Activated T-cell treated with anti-CD3 and anti-CD28 coated beads, Interleukin-2, amount 50 U/mL, for 72 hours (primary cell): Measurements from ENCODE around the gene PKD2L1. TPM values are rescaled to one million over a fixed set of nuclear protein-coding genes. Genes with fewer than 3 reads are reported as not detected.

Experiments used
- ATAC-seq, 2 donors: fragments of 150-1000 bp; cut with Tn5 transposase; replicated peaks in 1 of 2; 2 replicates each; pipeline ENCODE4 v1.10.0; 2021; ENCODE audit warnings: moderate library complexity in 2 of 2, mild to moderate bottlenecking in 1 of 2
- DNase-seq, 2 donors: peaks; one replicate each; pipeline ENCODE4 v3.0.0; 2021 to 2022; ENCODE audit warnings: mixed read lengths in 1 of 2
- H3K27ac Mint-ChIP-seq: one replicate; pipeline ENCODE4 v1.8.0; 2022; ENCODE audit warnings: mild to moderate bottlenecking, moderate library complexity, mixed read lengths
- H3K27me3 Mint-ChIP-seq: one replicate; pipeline ENCODE4 v1.8.0; 2022; ENCODE audit warnings: low read depth, mixed read lengths
- H3K36me3 Mint-ChIP-seq, 2 donors: one replicate each; pipeline ENCODE4 v1.8.0; 2022; ENCODE audit warnings: mixed read lengths in 2 of 2, mild to moderate bottlenecking in 1 of 2; ENCODE audit not compliant: insufficient read depth in 2 of 2
- H3K4me1 Mint-ChIP-seq: one replicate; pipeline ENCODE4 v1.8.0; 2022; ENCODE audit warnings: low read depth, mixed read lengths
- H3K4me3 Mint-ChIP-seq, 2 donors: one replicate each; pipeline ENCODE4 v1.8.0; 2022; ENCODE audit warnings: mild to moderate bottlenecking in 2 of 2, mixed read lengths in 2 of 2, moderate library complexity in 2 of 2
- H3K9me3 Mint-ChIP-seq, 2 donors: one replicate each; pipeline ENCODE4 v1.8.0; 2022; ENCODE audit warnings: mixed read lengths in 2 of 2
- total RNA-seq, 2 donors: library from RNA; stranded (reverse); gene quantifications; one replicate each; pipeline ENCODE4 v1.2.3, GENCODE V29; 2022

PKD2L1 gene
- total RNA-seq, 2 donors from 2014 or later, result 0.30 to 0.60 TPM

DNA sequence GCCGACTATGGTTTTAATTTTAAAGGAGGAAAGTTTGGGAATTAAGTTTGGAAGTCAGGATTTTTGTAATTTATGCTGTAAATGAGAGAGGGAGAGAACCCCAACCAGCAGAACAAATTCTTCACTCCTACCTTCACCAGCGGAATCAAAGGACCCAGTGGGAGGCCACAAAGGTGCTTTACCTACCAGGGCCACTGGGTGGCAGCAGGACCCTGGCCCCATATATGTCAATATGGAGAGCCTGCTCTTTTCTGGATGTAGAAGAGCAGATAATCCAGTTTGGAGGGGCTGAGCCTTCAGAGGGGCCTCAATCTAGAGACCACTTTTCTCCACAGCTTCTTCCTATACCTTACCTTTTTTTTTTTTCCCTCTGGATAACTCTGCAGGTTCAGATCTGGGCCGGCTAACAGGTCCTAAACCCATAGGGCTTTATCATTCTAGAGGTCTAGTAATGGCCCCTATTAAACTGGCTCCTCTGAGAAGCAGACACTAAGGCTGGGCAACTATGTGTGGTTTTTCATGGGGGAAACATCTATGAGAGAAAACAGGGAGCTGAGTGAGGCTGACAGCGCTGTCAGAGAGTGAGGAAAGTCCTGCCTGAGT is 8.5 kb upstream of the PKD2L1 start:
- peak overlapping the region; percentile 55 for H3K27ac Mint-ChIP-seq
- H3K4me1 Mint-ChIP-seq, result peaks cover 6% of the 10 kb centered on the region
- peak; percentile 83 to 84 for DNase-seq
- peaks cover 14% of the 10 kb centered on the region for H3K27me3 Mint-ChIP-seq
- peak; percentile 83 to 84 for ATAC-seq
- H3K9me3 Mint-ChIP-seq, result no peaks in the 10 kb centered on the region
- H3K36me3 Mint-ChIP-seq, result no peaks in the 10 kb centered on the region
- no peak overlapping the region for H3K4me3 Mint-ChIP-seq

DNA sequence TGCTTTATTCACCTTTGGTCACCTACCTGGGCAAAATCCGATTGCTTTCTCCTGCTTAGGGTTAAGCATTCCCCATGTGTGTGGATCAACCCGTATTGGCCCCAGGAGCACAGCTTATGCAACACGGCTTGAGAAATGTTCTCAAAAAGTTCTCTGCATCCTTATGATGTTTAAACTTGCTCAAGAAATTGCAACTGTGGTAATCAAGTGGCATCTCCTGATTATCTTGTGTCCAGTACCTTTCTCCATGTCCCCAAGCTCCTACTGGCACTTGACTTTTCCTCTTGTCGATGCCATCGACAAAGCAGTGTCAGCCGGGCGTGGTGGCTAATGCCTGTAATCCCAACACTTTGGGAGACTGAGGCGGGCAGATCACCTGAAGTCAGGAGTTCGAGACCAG is 4.7 kb upstream of the PKD2L1 start:
- Mint-ChIP-seq H3K27ac (no peak overlapping the region), H3K9me3 (no peaks in the 10 kb centered on the region), H3K4me1 (no peaks in the 10 kb centered on the region), H3K36me3 (no peaks in the 10 kb centered on the region), H3K4me3 (no peak overlapping the region), H3K27me3 (peaks cover 9% of the 10 kb centered on the region)
- ATAC-seq (no peak), DNase-seq (no peak)

- Mint-ChIP-seq H3K36me3 (no peaks in the 10 kb centered on the region), H3K27me3 (peaks cover 15% of the 10 kb centered on the region), H3K4me1 (no peaks in the 10 kb centered on the region), H3K9me3 (no peaks in the 10 kb centered on the region), H3K4me3 (no peak overlapping the region), H3K27ac (no peak overlapping the region)
- DNase-seq (no peak), ATAC-seq (no peak)
These were observed 3.8 kb upstream of the PKD2L1 start for GRCh38 chr10:100333661-100334440.

GRCh38 chr10:100333106-100333505 is 3.1 kb upstream of the PKD2L1 start:
- H3K27ac Mint-ChIP-seq, result no peak overlapping the region
- no peaks in the 10 kb centered on the region for H3K4me1 Mint-ChIP-seq
- no peaks in the 10 kb centered on the region for H3K36me3 Mint-ChIP-seq
- ATAC-seq, result no peak
- no peaks in the 10 kb centered on the region for H3K9me3 Mint-ChIP-seq
- H3K27me3 Mint-ChIP-seq, result peaks cover 15% of the 10 kb centered on the region
- no peak overlapping the region for H3K4me3 Mint-ChIP-seq
- no peak for DNase-seq

DNA sequence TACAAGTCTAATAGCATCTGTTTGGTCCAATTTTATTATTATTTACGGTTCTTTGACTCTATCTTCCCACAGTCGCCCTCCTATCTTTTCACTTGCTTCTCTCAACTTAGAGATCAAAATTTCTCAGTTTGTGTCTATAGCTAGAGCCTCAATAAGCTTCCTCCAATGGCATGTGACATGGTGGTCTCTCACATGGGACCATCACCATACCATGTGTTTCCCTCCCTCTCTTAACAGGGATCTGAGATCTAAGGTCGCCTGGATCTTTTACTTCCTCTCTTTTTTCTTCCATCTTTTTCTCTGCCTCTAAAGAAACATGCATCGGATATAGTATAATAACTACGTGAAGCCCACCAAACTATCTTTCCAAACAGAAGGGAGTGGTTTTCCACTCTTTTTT is 1.8 kb downstream of the PKD2L1 start:
- Mint-ChIP-seq H3K27ac (no peak overlapping the region), H3K36me3 (no peaks in the 10 kb centered on the region), H3K9me3 (no peaks in the 10 kb centered on the region), H3K27me3 (peaks cover 6% of the 10 kb centered on the region), H3K4me1 (peaks cover 17% of the 10 kb centered on the region), H3K4me3 (no peak overlapping the region)
- DNase-seq, result no peak
- no peak for ATAC-seq

- Mint-ChIP-seq H3K27ac (no peak overlapping the region), H3K36me3 (no peaks in the 10 kb centered on the region), H3K9me3 (no peaks in the 10 kb centered on the region)
These were observed 2.4 kb downstream of the PKD2L1 start for GRCh38 chr10:100327718-100328009.

GRCh38 chr10:100327007-100327717 is 2.9 kb downstream of the PKD2L1 start:
- Mint-ChIP-seq H3K4me1 (peaks cover 17% of the 10 kb centered on the region), H3K27me3 (peaks cover 6% of the 10 kb centered on the region)

More at GRCh38 chr10:100327718-100328009, 2.4 kb downstream of the PKD2L1 start:
- Mint-ChIP-seq H3K4me3 (no peak overlapping the region), H3K27me3 (peaks cover 6% of the 10 kb centered on the region), H3K4me1 (peaks cover 17% of the 10 kb centered on the region)
- DNase-seq (no peak), ATAC-seq (no peak)

DNA sequence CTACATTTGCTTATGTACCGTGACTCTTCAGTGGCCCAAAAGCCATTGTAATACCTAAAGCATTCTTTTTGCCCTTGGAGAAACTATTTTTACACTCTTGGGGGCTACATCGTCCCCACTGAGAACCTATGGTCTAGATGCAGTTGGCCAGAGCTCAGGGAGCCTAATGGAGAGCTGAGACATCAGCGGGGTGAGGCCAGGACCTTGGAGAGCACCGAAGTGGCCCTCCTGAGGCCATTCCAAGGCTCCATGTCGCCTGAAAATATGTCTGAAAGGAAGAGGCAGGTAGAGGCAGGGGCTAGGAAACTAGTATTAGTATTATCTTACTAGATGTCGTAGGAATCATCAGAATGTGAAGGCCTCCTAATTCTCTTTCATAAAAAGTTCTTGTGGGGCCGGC is 4.9 kb downstream of the PKD2L1 start:
- Mint-ChIP-seq H3K4me3 (no peak overlapping the region), H3K36me3 (no peaks in the 10 kb centered on the region), H3K9me3 (no peaks in the 10 kb centered on the region), H3K4me1 (peaks cover 17% of the 10 kb centered on the region), H3K27me3 (peaks cover 10% of the 10 kb centered on the region), H3K27ac (no peak overlapping the region)
- no peak for ATAC-seq
- DNase-seq, result no peak

More at GRCh38 chr10:100327007-100327717, 2.9 kb downstream of the PKD2L1 start:
- no peaks in the 10 kb centered on the region for H3K36me3 Mint-ChIP-seq
- ATAC-seq (peak; percentile 97 to 98), DNase-seq (peak; percentile 45 to 51)
- peak overlapping the region; percentile 7 to 59 for H3K4me3 Mint-ChIP-seq
- H3K9me3 Mint-ChIP-seq, result no peaks in the 10 kb centered on the region
- H3K27ac Mint-ChIP-seq, result no peak overlapping the region

- DNase-seq (no peak), ATAC-seq (no peak)
- Mint-ChIP-seq H3K4me3 (no peak overlapping the region), H3K27me3 (peaks cover 20% of the 10 kb centered on the region), H3K4me1 (no peaks in the 10 kb centered on the region), H3K27ac (no peak overlapping the region), H3K36me3 (no peaks in the 10 kb centered on the region), H3K9me3 (no peaks in the 10 kb centered on the region)
These were observed 10.2 kb downstream of the PKD2L1 start for GRCh38 chr10:100319707-100320402.

GRCh38 chr10:100318207-100318606 is 11.8 kb downstream of the PKD2L1 start:
- Mint-ChIP-seq H3K4me3 (no peak overlapping the region), H3K27ac (no peak overlapping the region), H3K36me3 (no peaks in the 10 kb centered on the region), H3K27me3 (peaks cover 34% of the 10 kb centered on the region), H3K4me1 (no peaks in the 10 kb centered on the region), H3K9me3 (no peaks in the 10 kb centered on the region)
- DNase-seq (no peak), ATAC-seq (no peak)

- H3K4me1 Mint-ChIP-seq, result no peaks in the 10 kb centered on the region
- no peaks in the 10 kb centered on the region for H3K9me3 Mint-ChIP-seq
- H3K4me3 Mint-ChIP-seq, result no peak overlapping the region
- H3K36me3 Mint-ChIP-seq, result no peaks in the 10 kb centered on the region
- DNase-seq (no peak), ATAC-seq (no peak)
- no peak overlapping the region for H3K27ac Mint-ChIP-seq
- H3K27me3 Mint-ChIP-seq, result peaks cover 58% of the 10 kb centered on the region
These were observed 14.4 kb downstream of the PKD2L1 start for GRCh38 chr10:100315615-100316014.

DNA sequence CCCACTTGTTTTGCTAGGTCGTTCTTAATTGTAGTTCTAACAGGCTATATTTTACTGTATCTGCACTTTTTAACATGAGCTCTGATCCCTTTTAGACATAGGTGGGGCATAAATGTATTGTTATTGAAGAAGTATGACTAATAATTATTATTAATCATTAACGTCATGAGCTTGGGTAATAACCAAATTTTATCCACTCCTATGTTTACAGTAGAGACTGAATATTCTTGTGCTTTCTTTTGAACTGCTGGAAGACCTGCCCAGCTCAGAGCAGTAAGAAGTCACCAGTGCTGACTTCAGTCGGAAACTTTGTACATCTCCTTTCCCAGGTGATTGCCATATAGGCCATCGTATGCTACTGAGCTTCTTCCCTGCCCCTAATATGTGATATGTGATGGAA is 18.7 kb downstream of the PKD2L1 start:
- H3K27me3 Mint-ChIP-seq, result peaks cover 60% of the 10 kb centered on the region
- ATAC-seq (no peak), DNase-seq (no peak)
- H3K27ac Mint-ChIP-seq, result no peak overlapping the region
- no peaks in the 10 kb centered on the region for H3K9me3 Mint-ChIP-seq
- H3K4me1 Mint-ChIP-seq, result no peaks in the 10 kb centered on the region
- H3K4me3 Mint-ChIP-seq, result no peak overlapping the region
- H3K36me3 Mint-ChIP-seq, result no peaks in the 10 kb centered on the region

DNA sequence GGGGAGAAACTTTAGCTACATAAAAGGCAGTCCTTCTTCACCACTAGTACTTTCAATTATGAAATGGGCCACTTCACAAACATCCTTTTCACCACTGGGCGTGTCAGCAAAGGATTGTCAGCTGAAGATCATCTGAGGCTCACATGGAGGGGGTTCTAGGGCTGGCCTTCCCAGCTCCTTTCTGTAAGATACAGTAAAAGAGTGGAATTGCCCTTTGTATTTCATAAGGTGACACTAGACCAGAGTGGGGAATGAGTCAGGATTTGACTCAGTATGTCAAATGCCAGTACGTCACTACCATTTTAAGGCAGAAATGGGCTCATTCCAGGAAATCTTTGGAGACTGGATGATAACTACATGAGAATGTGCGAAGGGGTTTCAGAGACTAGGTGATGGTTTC is 22.3 kb downstream of the PKD2L1 start:
- peaks cover 73% of the 10 kb centered on the region for H3K27me3 Mint-ChIP-seq
- no peaks in the 10 kb centered on the region for H3K9me3 Mint-ChIP-seq
- no peak for DNase-seq
- H3K4me3 Mint-ChIP-seq, result no peak overlapping the region
- H3K4me1 Mint-ChIP-seq, result no peaks in the 10 kb centered on the region
- ATAC-seq, result peak in 1 of 2 donors; percentile 54
- H3K27ac Mint-ChIP-seq, result no peak overlapping the region
- H3K36me3 Mint-ChIP-seq, result no peaks in the 10 kb centered on the region
